Activated T-cell treated with anti-CD3 and anti-CD28 coated beads for 4 hours (primary cell): ENCODE data around the gene NRSN2.

Experiments
- DNase-seq: peaks from one replicate; pipeline ENCODE4 v3.0.0-alpha.2; 2020

Gene NRSN2

GRCh38 chr20:400454-401275 lies 53.8 kb downstream of the NRSN2 start:
- no peak for DNase-seq

- no peak for DNase-seq
Observed at GRCh38 chr20:401682-402495, 55.0 kb downstream of the NRSN2 start.

- no peak for DNase-seq
Observed at GRCh38 chr20:402496-402885, 55.6 kb downstream of the NRSN2 start.

- no peak for DNase-seq
Observed at GRCh38 chr20:402898-403581, 56.1 kb downstream of the NRSN2 start.

- DNase-seq = no peak
Observed at GRCh38 chr20:403582-403957, 56.7 kb downstream of the NRSN2 start.

- DNase-seq = no peak
Observed at GRCh38 chr20:404088-404487, 57.2 kb downstream of the NRSN2 start.
